Lung (tissue), 12 donors: ENCODE measurements around the gene HP1BP3. TPM values are rescaled to one million over a fixed set of nuclear protein-coding genes. Genes with fewer than 3 reads are reported as not detected.
A peak's percentile ranks its signal among the peaks of the same experiment; 100 is the strongest.

Experiments
- ATAC-seq: fragments of 200-7000 bp; cut with Tn5 transposase; one replicate; pipeline ENCODE4 v1.9.1; 2020; ENCODE audit warnings: moderate number of reproducible peaks; ENCODE audit not compliant: insufficient read depth, low FRiP score
- DNase-seq, 3 donors: peaks; one replicate each; pipeline ENCODE4 v3.0.0-alpha.2; 2013 to 2017
- H3K27ac ChIP-seq, 2 donors: one replicate each; pipeline ENCODE4 v1.5.1; 2013; ENCODE audit warnings: mild to moderate bottlenecking in 2 of 2, moderate library complexity in 2 of 2, control low read depth in 1 of 2, inconsistent platforms in 1 of 2, low read depth in 1 of 2, low read length in 1 of 2
- H3K27me3 ChIP-seq, 3 donors: one replicate each; pipeline ENCODE4 v1.5.1; 2013; ENCODE audit warnings: low read length in 2 of 3; ENCODE audit not compliant: control insufficient read depth in 3 of 3, insufficient read depth in 3 of 3
- H3K36me3 ChIP-seq, 4 donors: one replicate each; pipeline ENCODE4 v1.5.1; 2013; ENCODE audit warnings: low read length in 4 of 4, mild to moderate bottlenecking in 1 of 4, moderate library complexity in 1 of 4; ENCODE audit not compliant: control insufficient read depth in 4 of 4, insufficient read depth in 4 of 4
- H3K4me1 ChIP-seq, 5 donors: one replicate each; pipeline ENCODE4 v1.5.1; 2013; ENCODE audit warnings: low read length in 5 of 5, mild to moderate bottlenecking in 2 of 5, moderate library complexity in 1 of 5; ENCODE audit not compliant: control insufficient read depth in 5 of 5, insufficient read depth in 5 of 5
- H3K4me3 ChIP-seq: one replicate; pipeline ENCODE4 v1.5.1; 2013; ENCODE audit warnings: mild to moderate bottlenecking, control low read depth, moderate library complexity
- H3K9ac ChIP-seq, 2 donors: one replicate each; pipeline ENCODE4 v1.5.1; 2013; ENCODE audit warnings: low read length in 2 of 2, control low read depth in 1 of 2; ENCODE audit not compliant: insufficient read depth in 1 of 2
- H3K9me3 ChIP-seq, 4 donors: one replicate each; pipeline ENCODE4 v1.5.1; 2013; ENCODE audit warnings: low read length in 3 of 4, mild to moderate bottlenecking in 1 of 4, moderate library complexity in 1 of 4; ENCODE audit not compliant: control insufficient read depth in 4 of 4, insufficient read depth in 3 of 4
- CTCF ChIP-seq: IDR thresholded peaks from 2 replicates; pipeline ENCODE4 v1.5.1; 2012; ENCODE audit warnings: mild to moderate bottlenecking; ENCODE audit errors: control extremely low read depth, extremely low read depth
- WGBS, 2 donors: extraction: QIAGEN DNeasy Blood & Tissue Kit; methylation state at CpG; one replicate each; pipeline ENCODE4 v1.1.7; 2013; 5-methylcytosine and 5-hydroxymethylcytosine counted together
- polyA plus RNA-seq, 2 donors: library from polyadenylated mRNA; stranded (reverse); fragments of 200-250 nt; gene quantifications; one replicate each; pipeline ENCODE4 v1.2.1, GENCODE V29; 2013
- total RNA-seq, 2 donors: library from RNA; depleted of rRNA in 1 of 2; stranded (reverse); fragments of >200 nt in 1 of 2; gene quantifications; one replicate each; pipeline ENCODE4 v1.2.1, GENCODE V29; 2014 to 2021
- donor health status: control.
- donor health status: control.
- donor health status: Bipolar disorder and iron deficiency.
- donor health status: healthy.
- donor health status: DM: yes; HTN: yes; CAD: no.

Gene HP1BP3
- total and polyA plus RNA-seq, 4 donors, result 63.0 to 316 (median 118) TPM

GRCh38 chr1:20725189-20726117 lies 61.7 kb downstream of the HP1BP3 start:
- Histone ChIP-seq H3K9me3 (peaks cover 0 to 2% (median 0%) of the 10 kb centered on the region in 4 donors), H3K27me3 (peaks cover 0 to 25% (median 11%) of the 10 kb centered on the region in 3 donors), H3K9ac (no peak overlapping the region), H3K4me1 (peaks cover 0 to 6% (median 0%) of the 10 kb centered on the region in 5 donors), H3K27ac (no peak overlapping the region), H3K36me3 (no peaks in the 10 kb centered on the region), H3K4me3 (no peak overlapping the region)
- no peak for TF ChIP-seq CTCF
- ATAC-seq (no peak), DNase-seq (peak in 1 of 3 donors; percentile 9)
- WGBS, 2 donors, result 77 to 78% methylated on average over 28 to 29 of the region's 29 CpGs

GRCh38 chr1:20724364-20725188 lies 62.5 kb downstream of the HP1BP3 start:
- TF ChIP-seq CTCF, result no peak
- ATAC-seq, result no peak
- H3K27ac ChIP-seq, result no peak overlapping the region
- H3K4me3 ChIP-seq, result no peak overlapping the region
- peaks cover 0 to 2% (median 0%) of the 10 kb centered on the region in 4 donors for H3K9me3 ChIP-seq
- peaks cover 0 to 21% (median 8%) of the 10 kb centered on the region in 3 donors for H3K27me3 ChIP-seq
- peak in 1 of 3 donors; percentile 9 for DNase-seq
- 93 to 95% methylated on average over 17 of the region's 17 CpGs for WGBS, 2 donors
- no peaks in the 10 kb centered on the region for H3K36me3 ChIP-seq
- H3K9ac ChIP-seq, result no peak overlapping the region
- no peaks in the 10 kb centered on the region for H3K4me1 ChIP-seq

- 91 to 92% methylated on average over 29 to 35 of the region's 35 CpGs for WGBS, 2 donors
- peak in 1 of 3 donors; percentile 6 for DNase-seq
These were observed 63.4 kb downstream of the HP1BP3 start for GRCh38 chr1:20723537-20724363.

More at GRCh38 chr1:20723537-20724363, 63.4 kb downstream of the HP1BP3 start:
- no peak overlapping the region for H3K4me3 ChIP-seq
- no peaks in the 10 kb centered on the region for H3K36me3 ChIP-seq
- no peak for ATAC-seq
- peaks cover 0 to 21% (median under 1%) of the 10 kb centered on the region in 3 donors for H3K27me3 ChIP-seq
- H3K4me1 ChIP-seq, result no peaks in the 10 kb centered on the region
- peaks cover 0 to 2% (median 0%) of the 10 kb centered on the region in 4 donors for H3K9me3 ChIP-seq
- H3K27ac ChIP-seq, result no peak overlapping the region
- no peak overlapping the region for H3K9ac ChIP-seq
- no peak for TF ChIP-seq CTCF
